ENCODE results near the gene JPH4.
A peak's percentile ranks its signal among the peaks of the same experiment; 100 is the strongest.

Gene JPH4

GRCh38 chr14:23577004-23577681 is 1.4 kb downstream of the JPH4 start:
- Histone ChIP-seq H3K9me3 (ENCODE audit: control insufficient read depth, low read length) (no peaks in the 10 kb centered on the region), H3K4me1 (ENCODE audit: control insufficient read depth, insufficient read depth, low read length) (no peaks in the 10 kb centered on the region), H3K27me3 (replicated peaks; ENCODE audit: control insufficient read depth, insufficient read depth, low read length) (peaks cover 42% of the 10 kb centered on the region), H3K36me3 (ENCODE audit: control insufficient read depth, insufficient read depth, low read length, severe bottlenecking) (no peaks in the 10 kb centered on the region), H3K9ac (ENCODE audit: low read length) (no peak overlapping the region), H3K4me3 (ENCODE audit: low read length) (no peak overlapping the region)
- peak; percentile 15 for DNase-seq (ENCODE audit: low read depth)

- H3K4me1 ChIP-seq (ENCODE audit: control insufficient read depth, insufficient read depth, low read length) = no peaks in the 10 kb centered on the region
- DNase-seq (ENCODE audit: low read depth) = no peak
- H3K27me3 ChIP-seq (replicated peaks; ENCODE audit: control insufficient read depth, insufficient read depth, low read length) = peaks cover 37% of the 10 kb centered on the region
- no peak overlapping the region for H3K9ac ChIP-seq (ENCODE audit: low read length)
- no peaks in the 10 kb centered on the region for H3K9me3 ChIP-seq (ENCODE audit: control insufficient read depth, low read length)
- H3K36me3 ChIP-seq (ENCODE audit: control insufficient read depth, insufficient read depth, low read length, severe bottlenecking) = no peaks in the 10 kb centered on the region
- no peak overlapping the region for H3K4me3 ChIP-seq (ENCODE audit: low read length)
Observed at GRCh38 chr14:23573384-23574015, 5.1 kb downstream of the JPH4 start.

GRCh38 chr14:23572836-23573235 is 5.8 kb downstream of the JPH4 start:
- H3K9me3 ChIP-seq (ENCODE audit: control insufficient read depth, low read length) = no peaks in the 10 kb centered on the region
- no peak overlapping the region for H3K4me3 ChIP-seq (ENCODE audit: low read length)
- H3K9ac ChIP-seq (ENCODE audit: low read length) = no peak overlapping the region
- no peaks in the 10 kb centered on the region for H3K36me3 ChIP-seq (ENCODE audit: control insufficient read depth, insufficient read depth, low read length, severe bottlenecking)
- peaks cover 33% of the 10 kb centered on the region for H3K27me3 ChIP-seq (replicated peaks; ENCODE audit: control insufficient read depth, insufficient read depth, low read length)
- no peak for DNase-seq (ENCODE audit: low read depth)
- no peaks in the 10 kb centered on the region for H3K4me1 ChIP-seq (ENCODE audit: control insufficient read depth, insufficient read depth, low read length)

GRCh38 chr14:23572524-23572828 is 6.1 kb downstream of the JPH4 start:
- Histone ChIP-seq H3K27me3 (replicated peaks; ENCODE audit: control insufficient read depth, insufficient read depth, low read length) (peaks cover 30% of the 10 kb centered on the region), H3K4me1 (ENCODE audit: control insufficient read depth, insufficient read depth, low read length) (no peaks in the 10 kb centered on the region), H3K9ac (ENCODE audit: low read length) (no peak overlapping the region), H3K4me3 (ENCODE audit: low read length) (no peak overlapping the region), H3K9me3 (ENCODE audit: control insufficient read depth, low read length) (no peaks in the 10 kb centered on the region), H3K36me3 (ENCODE audit: control insufficient read depth, insufficient read depth, low read length, severe bottlenecking) (no peaks in the 10 kb centered on the region)
- no peak for DNase-seq (ENCODE audit: low read depth)

GRCh38 chr14:23571701-23572523 is 6.7 kb downstream of the JPH4 start:
- H3K4me1 ChIP-seq (ENCODE audit: control insufficient read depth, insufficient read depth, low read length) = peaks cover 1% of the 10 kb centered on the region
- no peak for DNase-seq (ENCODE audit: low read depth)
- no peaks in the 10 kb centered on the region for H3K9me3 ChIP-seq (ENCODE audit: control insufficient read depth, low read length)
- H3K4me3 ChIP-seq (ENCODE audit: low read length) = no peak overlapping the region
- H3K27me3 ChIP-seq (replicated peaks; ENCODE audit: control insufficient read depth, insufficient read depth, low read length) = peaks cover 28% of the 10 kb centered on the region
- H3K9ac ChIP-seq (ENCODE audit: low read length) = no peak overlapping the region
- H3K36me3 ChIP-seq (ENCODE audit: control insufficient read depth, insufficient read depth, low read length, severe bottlenecking) = no peaks in the 10 kb centered on the region

- DNase-seq (ENCODE audit: low read depth) = no peak
- H3K4me1 ChIP-seq (ENCODE audit: control insufficient read depth, insufficient read depth, low read length) = peaks cover 3% of the 10 kb centered on the region
- H3K9me3 ChIP-seq (ENCODE audit: control insufficient read depth, low read length) = no peaks in the 10 kb centered on the region
- no peak overlapping the region for H3K4me3 ChIP-seq (ENCODE audit: low read length)
- no peak overlapping the region for H3K9ac ChIP-seq (ENCODE audit: low read length)
- H3K36me3 ChIP-seq (ENCODE audit: control insufficient read depth, insufficient read depth, low read length, severe bottlenecking) = no peaks in the 10 kb centered on the region
- H3K27me3 ChIP-seq (replicated peaks; ENCODE audit: control insufficient read depth, insufficient read depth, low read length) = peaks cover 21% of the 10 kb centered on the region
Observed at GRCh38 chr14:23570806-23571483, 7.6 kb downstream of the JPH4 start.

GRCh38 chr14:23569443-23570151 is 9.0 kb downstream of the JPH4 start:
- no peak for DNase-seq (ENCODE audit: low read depth)
- H3K27me3 ChIP-seq (replicated peaks; ENCODE audit: control insufficient read depth, insufficient read depth, low read length) = peaks cover 13% of the 10 kb centered on the region
- H3K9ac ChIP-seq (ENCODE audit: low read length) = no peak overlapping the region
- no peaks in the 10 kb centered on the region for H3K9me3 ChIP-seq (ENCODE audit: control insufficient read depth, low read length)
- H3K36me3 ChIP-seq (ENCODE audit: control insufficient read depth, insufficient read depth, low read length, severe bottlenecking) = no peaks in the 10 kb centered on the region
- H3K4me1 ChIP-seq (ENCODE audit: control insufficient read depth, insufficient read depth, low read length) = peaks cover 3% of the 10 kb centered on the region
- H3K4me3 ChIP-seq (ENCODE audit: low read length) = no peak overlapping the region

- H3K9ac ChIP-seq (ENCODE audit: low read length) = peak overlapping the region; percentile 83
- H3K4me3 ChIP-seq (ENCODE audit: low read length) = no peak overlapping the region
- DNase-seq (ENCODE audit: low read depth) = peak; percentile 28
- no peaks in the 10 kb centered on the region for H3K36me3 ChIP-seq (ENCODE audit: control insufficient read depth, insufficient read depth, low read length, severe bottlenecking)
- H3K9me3 ChIP-seq (ENCODE audit: control insufficient read depth, low read length) = no peaks in the 10 kb centered on the region
- peaks cover 3% of the 10 kb centered on the region for H3K4me1 ChIP-seq (ENCODE audit: control insufficient read depth, insufficient read depth, low read length)
- peaks cover 13% of the 10 kb centered on the region for H3K27me3 ChIP-seq (replicated peaks; ENCODE audit: control insufficient read depth, insufficient read depth, low read length)
Observed at GRCh38 chr14:23568600-23569331, 9.8 kb downstream of the JPH4 start.

- Histone ChIP-seq H3K27me3 (replicated peaks; ENCODE audit: control insufficient read depth, insufficient read depth, low read length) (peaks cover 13% of the 10 kb centered on the region), H3K36me3 (ENCODE audit: control insufficient read depth, insufficient read depth, low read length, severe bottlenecking) (no peaks in the 10 kb centered on the region), H3K9me3 (ENCODE audit: control insufficient read depth, low read length) (no peaks in the 10 kb centered on the region), H3K9ac (ENCODE audit: low read length) (peak overlapping the region; percentile 83), H3K4me3 (ENCODE audit: low read length) (no peak overlapping the region), H3K4me1 (ENCODE audit: control insufficient read depth, insufficient read depth, low read length) (peaks cover 3% of the 10 kb centered on the region)
- no peak for DNase-seq (ENCODE audit: low read depth)
Observed at GRCh38 chr14:23568021-23568599, 10.5 kb downstream of the JPH4 start.

Measured in adipocyte (in vitro differentiated cells).